Measurements from ENCODE around the gene GBP4.

The GBP4 gene

DNA sequence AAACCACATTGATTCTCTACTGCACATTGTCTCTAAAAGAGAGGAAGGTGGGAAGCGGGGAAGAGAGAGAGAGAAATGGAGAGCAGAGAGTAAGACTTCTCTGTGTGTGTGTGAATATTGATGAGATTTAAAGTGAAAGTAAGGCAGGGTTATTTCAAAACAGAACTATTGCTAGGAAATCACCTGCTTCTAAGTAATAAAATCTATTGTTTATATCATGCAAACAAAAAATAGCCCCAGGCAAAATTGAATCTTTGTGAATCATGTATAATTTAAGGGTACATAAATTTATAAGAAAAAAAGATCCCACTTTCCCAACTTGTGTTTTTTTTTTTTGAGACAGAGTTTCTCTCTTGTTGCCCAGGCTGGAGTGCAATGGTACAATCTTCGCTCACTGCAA lies 21.8 kb downstream of the GBP4 start:
- no peak for DNase-seq
- Histone ChIP-seq H3K36me3 (replicated peaks) (no peaks in the 10 kb centered on the region), H3K4me3 (ENCODE audit: low read depth, low read length) (no peak overlapping the region), H3K27me3 (replicated peaks) (no peaks in the 10 kb centered on the region), H3K27ac (no peak overlapping the region)
- TF ChIP-seq, protein P1, sequence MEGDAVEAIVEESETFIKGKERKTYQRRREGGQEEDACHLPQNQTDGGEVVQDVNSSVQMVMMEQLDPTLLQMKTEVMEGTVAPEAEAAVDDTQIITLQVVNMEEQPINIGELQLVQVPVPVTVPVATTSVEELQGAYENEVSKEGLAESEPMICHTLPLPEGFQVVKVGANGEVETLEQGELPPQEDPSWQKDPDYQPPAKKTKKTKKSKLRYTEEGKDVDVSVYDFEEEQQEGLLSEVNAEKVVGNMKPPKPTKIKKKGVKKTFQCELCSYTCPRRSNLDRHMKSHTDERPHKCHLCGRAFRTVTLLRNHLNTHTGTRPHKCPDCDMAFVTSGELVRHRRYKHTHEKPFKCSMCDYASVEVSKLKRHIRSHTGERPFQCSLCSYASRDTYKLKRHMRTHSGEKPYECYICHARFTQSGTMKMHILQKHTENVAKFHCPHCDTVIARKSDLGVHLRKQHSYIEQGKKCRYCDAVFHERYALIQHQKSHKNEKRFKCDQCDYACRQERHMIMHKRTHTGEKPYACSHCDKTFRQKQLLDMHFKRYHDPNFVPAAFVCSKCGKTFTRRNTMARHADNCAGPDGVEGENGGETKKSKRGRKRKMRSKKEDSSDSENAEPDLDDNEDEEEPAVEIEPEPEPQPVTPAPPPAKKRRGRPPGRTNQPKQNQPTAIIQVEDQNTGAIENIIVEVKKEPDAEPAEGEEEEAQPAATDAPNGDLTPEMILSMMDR (IDR thresholded peaks at IDR 0.05; ENCODE audit: low read depth, low read length, missing control alignments), result no peak
- in situ Hi-C loops (cut with HindIII; ENCODE audit: low pct_ligation_motif_present, low sequenced_read_pairs), result no loop called here

DNA sequence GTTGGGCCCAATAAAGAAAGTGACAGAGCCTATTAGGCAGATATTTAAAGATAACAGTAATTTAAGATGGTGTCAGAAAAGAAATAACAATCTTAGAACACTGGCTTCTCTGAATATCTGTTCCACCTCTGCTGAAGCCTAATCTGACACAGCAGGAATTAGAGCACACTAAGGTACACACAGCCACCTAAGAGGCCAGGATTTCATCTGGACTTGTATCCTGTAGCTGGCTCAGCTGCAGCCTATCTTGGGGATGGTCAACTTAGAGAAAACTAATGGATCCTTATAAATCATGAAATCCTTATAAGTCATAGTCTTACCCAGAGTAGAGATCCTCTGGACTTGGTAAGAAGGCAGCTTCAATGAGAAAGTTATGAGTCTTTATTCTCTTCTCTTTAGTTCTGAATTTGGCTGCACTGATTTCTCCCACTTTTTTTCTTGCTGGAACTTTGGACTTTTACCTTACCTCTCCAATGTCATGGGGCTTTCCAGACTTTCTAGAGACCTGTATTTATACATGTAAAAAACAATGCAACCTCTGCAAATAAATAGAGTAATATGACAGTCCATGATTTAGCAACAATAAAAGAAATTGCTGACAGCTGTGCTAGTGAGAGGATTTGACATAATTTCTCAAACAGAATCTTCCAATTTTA lies 23.0 kb downstream of the GBP4 start, which contains the start of gene GBP7:
Gene GBP7, minus strand, starts transcription at position 403 of the 656 bp plus-strand sequence. CDS start 4,068 bp downstream, outside the sequence.
- in situ Hi-C loops (cut with HindIII; ENCODE audit: low pct_ligation_motif_present, low sequenced_read_pairs), result no loop called here
- Histone ChIP-seq H3K4me3 (ENCODE audit: low read depth, low read length) (no peak within 1 kb of the TSS), H3K27ac (no peak within 1 kb of the TSS), H3K36me3 (replicated peaks) (no peaks in the 10 kb centered on the region), H3K27me3 (replicated peaks) (no peaks in the 10 kb centered on the region)
- TF ChIP-seq, protein P1 (IDR thresholded peaks at IDR 0.05; ENCODE audit: low read depth, low read length, missing control alignments), result no peak
- no peak for DNase-seq

DNA sequence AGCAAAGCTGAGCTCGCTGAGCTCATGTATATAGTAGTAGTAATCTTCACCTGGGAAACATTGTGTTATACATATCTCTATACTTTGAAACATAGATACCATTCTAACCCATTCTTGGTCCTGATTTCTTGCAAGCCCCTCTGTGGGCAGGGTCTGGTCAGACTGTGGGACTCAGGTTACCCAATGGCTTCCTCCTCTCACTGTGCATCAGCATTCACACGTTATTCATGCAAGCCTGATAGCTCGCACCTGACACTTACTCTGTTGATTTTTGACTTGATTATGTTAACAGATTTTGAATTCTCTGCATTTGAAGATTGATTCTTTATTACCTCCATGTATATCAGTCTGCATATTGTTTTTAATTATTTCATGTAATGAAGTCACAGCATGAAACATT lies 24.3 kb downstream of the GBP4 start:
- in situ Hi-C loops (cut with HindIII; ENCODE audit: low pct_ligation_motif_present, low sequenced_read_pairs), result no loop called here
- H3K27me3 ChIP-seq (replicated peaks), result no peaks in the 10 kb centered on the region
- H3K36me3 ChIP-seq (replicated peaks), result no peaks in the 10 kb centered on the region
- DNase-seq, result no peak
- H3K4me3 ChIP-seq (ENCODE audit: low read depth, low read length), result no peak overlapping the region
- no peak overlapping the region for H3K27ac ChIP-seq
- TF ChIP-seq, protein P1 (IDR thresholded peaks at IDR 0.05; ENCODE audit: low read depth, low read length, missing control alignments), result no peak

DNA sequence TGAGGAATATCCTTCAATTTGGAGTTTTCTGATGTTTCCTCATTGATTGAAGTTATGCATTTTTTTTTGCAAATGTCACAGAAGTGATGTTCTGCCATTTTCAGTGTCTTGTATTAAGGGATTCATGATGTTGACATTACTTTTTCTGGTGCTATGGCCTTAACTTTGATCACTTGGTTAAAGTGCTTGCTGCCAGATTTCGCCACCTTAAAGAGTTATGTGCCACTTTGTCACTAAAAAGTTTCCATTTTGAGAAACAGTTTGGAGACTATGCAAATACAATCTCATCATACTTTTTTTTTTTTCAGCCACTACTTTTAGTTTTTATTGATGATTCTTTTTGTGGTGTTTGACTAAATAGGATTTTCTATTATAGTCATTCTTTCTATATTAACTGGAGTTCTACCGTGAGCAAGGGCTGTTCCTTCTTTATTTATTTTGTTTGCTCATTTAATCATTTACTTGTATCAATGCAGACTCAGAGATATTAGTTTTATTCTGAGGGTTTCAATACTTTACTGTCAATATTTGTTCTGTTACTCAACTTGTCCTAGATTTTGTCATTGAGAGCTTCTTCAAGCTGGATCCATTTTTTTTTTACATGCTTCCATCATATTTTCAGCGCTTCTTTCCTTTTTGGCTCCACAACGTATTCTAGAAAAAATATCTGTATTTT lies 26.1 kb downstream of the GBP4 start:
- Histone ChIP-seq H3K27me3 (replicated peaks) (no peaks in the 10 kb centered on the region), H3K4me3 (ENCODE audit: low read depth, low read length) (no peak overlapping the region), H3K36me3 (replicated peaks) (no peaks in the 10 kb centered on the region), H3K27ac (no peak overlapping the region)
- TF ChIP-seq, protein P1 (IDR thresholded peaks at IDR 0.05; ENCODE audit: low read depth, low read length, missing control alignments), result no peak
- DNase-seq, result no peak
- in situ Hi-C loops (cut with HindIII; ENCODE audit: low pct_ligation_motif_present, low sequenced_read_pairs), result no loop called here

DNA sequence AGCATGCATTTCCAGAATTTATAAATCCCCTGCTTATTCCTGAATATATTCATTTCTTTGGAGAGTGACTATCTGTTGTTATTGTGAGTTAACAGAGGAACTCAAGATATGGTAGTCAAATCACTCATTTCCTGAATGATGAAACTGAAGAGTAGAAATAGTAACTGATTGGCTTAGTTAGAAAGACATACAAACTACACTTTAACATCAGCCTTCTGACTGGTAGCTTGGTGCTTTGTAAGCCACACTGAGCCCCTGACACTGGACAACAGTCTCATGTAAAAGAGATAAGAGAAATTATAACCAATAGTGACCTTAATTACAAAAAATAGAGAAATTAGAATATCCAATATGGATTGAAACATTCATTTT lies 27.7 kb downstream of the GBP4 start:
- H3K27ac ChIP-seq, result no peak overlapping the region
- H3K4me3 ChIP-seq (ENCODE audit: low read depth, low read length), result no peak overlapping the region
- in situ Hi-C loops (cut with HindIII; ENCODE audit: low pct_ligation_motif_present, low sequenced_read_pairs), result no loop called here
- no peaks in the 10 kb centered on the region for H3K36me3 ChIP-seq (replicated peaks)
- H3K27me3 ChIP-seq (replicated peaks), result no peaks in the 10 kb centered on the region
- no peak for DNase-seq
- TF ChIP-seq, protein P1 (IDR thresholded peaks at IDR 0.05; ENCODE audit: low read depth, low read length, missing control alignments), result no peak
